ENCODE data around the gene ENPP4.
"Not testable (repeated sequence)": the region's sequence is repeated elsewhere in the genome, so short reads cannot be mapped to it uniquely, and the experiment has no call there.

The ENPP4 gene

GRCh38 chr6:46131291-46131690 lies 1.5 kb downstream of the ENPP4 start:
- not testable (repeated sequence) for DNase-seq

DNA sequence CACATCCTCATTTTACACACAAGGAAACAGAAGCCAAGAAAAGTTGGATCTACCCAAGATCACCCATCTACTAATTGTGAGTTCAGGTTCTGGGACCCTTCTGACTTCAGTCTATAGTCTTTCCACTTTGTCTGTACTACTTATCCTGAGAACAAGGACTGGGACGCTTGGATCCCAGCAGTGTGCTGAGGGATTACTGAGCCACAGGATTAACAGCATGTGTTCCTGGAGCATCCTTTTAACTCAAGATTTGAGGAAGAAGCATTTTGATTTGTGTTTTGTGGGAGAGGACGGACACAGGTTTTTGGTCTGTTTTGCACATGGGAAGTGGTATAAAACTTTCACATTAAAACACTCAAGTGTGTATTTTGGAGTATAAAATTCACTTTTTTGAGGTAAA lies 4.4 kb downstream of the ENPP4 start:
- DNase-seq, result no peak

DNA sequence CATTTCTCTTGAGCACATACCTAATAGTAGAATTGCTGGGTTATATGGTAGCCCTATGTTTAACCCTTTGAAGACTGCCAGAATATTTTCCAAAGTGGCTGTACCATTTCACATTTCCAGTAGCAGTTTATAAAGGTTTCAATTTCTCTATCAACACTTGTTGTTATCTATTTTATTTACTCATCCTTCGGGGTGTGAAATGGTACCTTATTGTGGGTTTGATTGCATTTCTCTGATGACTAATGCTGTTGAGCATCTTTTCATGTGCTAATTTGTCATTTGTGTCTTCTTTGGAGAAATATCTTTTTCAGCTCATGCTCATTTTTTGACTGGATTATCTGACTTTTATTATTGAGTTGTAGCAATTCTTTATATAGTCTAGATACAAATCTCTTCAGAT lies 5.4 kb downstream of the ENPP4 start:
- DNase-seq, result no peak

DNA sequence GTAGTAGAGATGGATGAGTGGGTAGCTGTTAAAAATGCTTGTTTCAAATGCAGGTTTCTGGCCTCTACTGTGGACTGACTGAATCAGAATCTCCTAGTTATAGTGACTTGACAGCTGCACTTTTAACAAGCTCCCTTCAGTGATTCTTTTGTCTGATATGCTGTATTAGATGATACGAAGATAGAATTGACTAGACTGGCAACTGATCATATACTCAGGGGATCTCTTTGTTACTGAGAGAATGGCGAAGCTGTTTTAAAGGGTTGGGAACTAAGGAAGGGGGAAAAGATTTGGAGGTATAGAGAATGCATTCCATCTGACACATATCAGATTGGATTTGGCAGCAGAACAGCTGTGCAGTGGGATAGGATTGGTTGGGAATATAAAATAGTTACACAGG lies 7.0 kb downstream of the ENPP4 start:
- DNase-seq, result no peak

DNA sequence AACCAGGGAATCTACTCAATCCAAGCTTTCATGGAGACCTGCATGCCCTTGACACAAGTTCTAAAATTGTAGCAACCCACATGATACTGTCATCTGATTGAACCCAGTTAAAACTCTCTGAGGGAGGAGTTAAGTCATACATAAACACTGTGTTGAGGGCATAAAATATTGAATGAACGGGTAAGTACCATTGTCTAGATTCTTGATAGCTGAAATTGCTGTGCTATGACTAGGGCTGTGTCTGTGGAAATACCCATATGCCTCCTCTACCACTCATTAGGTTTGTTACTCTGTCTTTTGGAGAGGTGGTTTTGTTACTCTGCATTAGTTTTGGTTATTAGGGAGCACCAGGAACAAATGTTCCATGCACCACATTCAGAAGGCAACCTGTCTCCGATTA lies 7.6 kb downstream of the ENPP4 start:
- DNase-seq, result no peak

DNA sequence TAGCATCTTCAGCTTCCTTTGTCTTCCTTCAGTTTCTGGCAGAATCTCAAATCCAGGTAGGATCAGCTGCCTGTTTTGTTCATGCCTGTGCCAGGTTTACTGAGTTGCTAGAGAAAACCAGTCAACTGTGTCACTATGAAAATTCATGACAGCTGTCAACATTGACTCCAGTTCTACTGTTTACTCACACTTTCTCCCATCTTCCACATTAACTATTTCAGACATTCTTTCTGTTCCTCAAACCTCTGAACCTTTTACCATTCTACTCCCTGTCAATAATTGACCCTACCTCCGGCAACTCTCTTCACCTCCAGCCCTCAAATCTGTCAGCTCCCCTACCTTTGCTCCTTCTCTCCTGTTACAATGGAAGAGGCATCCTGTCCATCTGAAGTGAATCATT lies 8.5 kb downstream of the ENPP4 start:
- DNase-seq, result peak; percentile 74 to 82

DNA sequence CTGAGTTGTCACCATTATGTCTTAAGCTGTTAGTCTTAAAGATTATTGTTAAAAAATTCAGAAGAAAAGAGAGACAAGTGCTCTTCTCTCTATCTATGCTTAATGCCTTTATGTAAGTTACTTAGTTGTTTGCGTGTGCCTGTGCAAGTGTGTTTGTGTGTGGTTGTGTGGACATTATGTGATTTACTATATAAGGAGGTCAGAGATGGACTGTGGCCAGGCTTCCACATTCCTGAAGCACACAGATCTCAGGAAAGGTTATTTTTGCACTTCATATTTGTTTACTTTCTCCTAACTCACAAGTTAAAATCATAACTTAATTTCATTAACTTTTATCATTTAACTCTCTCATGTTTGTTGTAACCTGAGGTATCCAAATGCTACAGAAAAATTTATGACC lies 14.5 kb downstream of the ENPP4 start:
- no peak for DNase-seq

- DNase-seq, result not testable (repeated sequence)
Observed at GRCh38 chr6:46149066-46149465, 19.3 kb downstream of the ENPP4 start.

GRCh38 chr6:46156701-46157100 lies 26.9 kb downstream of the ENPP4 start:
- no peak for DNase-seq

DNA sequence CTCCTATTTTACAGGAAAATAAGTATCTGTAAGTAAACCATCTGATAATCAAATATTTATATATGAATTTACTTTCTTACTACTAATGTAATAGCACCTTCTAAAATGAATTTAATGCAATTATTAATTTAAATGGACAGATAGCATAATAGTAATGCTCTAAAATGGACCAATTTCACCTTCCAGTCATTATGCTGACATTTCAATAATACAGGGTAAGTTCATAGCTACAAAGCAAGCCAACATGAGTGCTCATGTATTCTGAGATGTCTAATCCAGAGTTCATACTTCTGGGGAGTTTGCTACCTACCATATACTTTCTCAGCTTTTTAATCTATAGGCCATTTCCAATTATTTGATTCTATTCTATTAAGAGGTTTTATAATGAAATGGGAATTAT lies 29.4 kb downstream of the ENPP4 start:
- DNase-seq, result no peak

- DNase-seq, result no peak
Observed at GRCh38 chr6:46160102-46160501, 30.3 kb downstream of the ENPP4 start.

DNA sequence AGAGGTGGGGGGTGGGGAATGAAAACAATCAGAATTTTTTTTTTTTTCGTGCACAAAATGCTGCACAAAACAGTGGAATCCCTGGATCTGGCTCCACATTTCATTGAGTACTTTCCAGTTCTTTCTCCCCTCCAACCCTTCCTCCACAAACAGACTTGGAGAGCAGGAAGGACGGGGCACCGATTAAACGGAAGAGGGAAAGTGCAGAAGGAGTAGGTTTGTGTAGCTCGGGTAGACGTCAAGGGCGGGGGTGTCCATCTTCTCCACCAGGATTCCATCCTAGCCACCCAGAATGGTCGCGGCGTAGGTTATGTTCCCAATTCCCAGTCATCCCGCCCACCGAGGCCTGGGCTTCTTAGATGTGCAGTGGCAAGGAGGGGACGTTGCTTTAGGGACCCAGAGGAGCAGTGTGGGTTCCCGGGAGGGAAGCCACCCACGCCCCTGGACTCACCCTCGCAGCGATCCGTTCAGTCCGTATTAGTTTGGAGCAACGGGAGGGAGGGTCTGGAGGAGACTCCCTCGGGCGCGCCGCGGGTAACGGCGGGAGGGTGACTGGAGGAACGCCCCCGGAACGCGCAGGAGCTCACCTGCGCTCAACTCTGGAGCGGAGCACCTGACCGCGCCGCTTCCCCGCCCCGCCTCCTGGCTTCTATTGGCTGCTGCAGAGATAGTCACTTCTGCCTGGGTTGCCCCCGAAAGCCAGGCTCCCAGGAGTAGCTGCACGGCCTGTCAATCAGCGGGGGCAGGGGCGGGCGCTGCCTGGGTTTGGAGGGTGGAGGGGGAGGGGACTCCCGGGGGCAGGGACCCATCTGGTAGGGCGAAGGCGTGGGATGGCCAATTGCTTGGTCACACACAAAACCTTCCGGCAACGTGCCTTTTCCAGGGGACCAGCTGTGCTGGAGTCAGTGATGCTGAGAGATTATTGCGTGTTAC lies 40.8 kb downstream of the ENPP4 start, which contains the start of gene ENPP5:
Gene ENPP5, minus strand, starts transcription at position 624 of the 933 bp plus-strand sequence. CDS start 2,718 bp downstream, outside the sequence.
- DNase-seq, result peak; percentile 97 to 99

GRCh38 chr6:46172176-46172575 lies 42.4 kb downstream of the ENPP4 start:
- no peak for DNase-seq

- no peak for DNase-seq
Observed at GRCh38 chr6:46174904-46175303, 45.1 kb downstream of the ENPP4 start.

DNA sequence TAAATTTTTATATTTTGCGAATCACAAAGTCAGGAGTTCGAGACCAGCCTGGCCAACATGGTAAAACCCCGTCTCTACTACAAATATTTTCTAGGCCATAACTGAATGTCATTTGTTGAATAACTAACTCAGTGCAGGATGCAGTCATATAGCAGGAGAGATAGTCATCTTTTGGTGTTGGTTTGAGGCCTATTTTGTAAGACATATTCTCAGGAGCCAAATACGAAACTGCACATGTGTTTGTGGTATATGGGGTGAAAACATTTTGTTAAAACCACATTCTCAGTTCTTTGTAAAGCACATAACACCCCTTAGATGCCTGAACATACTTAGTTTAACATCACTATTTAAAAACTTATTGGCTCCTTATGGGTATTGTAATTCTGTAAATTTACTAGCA lies 45.7 kb downstream of the ENPP4 start:
- DNase-seq, result no peak

GRCh38 chr6:46175976-46176375 lies 46.2 kb downstream of the ENPP4 start:
- peak in 1 of 2 experiments; percentile 8 for DNase-seq

DNA sequence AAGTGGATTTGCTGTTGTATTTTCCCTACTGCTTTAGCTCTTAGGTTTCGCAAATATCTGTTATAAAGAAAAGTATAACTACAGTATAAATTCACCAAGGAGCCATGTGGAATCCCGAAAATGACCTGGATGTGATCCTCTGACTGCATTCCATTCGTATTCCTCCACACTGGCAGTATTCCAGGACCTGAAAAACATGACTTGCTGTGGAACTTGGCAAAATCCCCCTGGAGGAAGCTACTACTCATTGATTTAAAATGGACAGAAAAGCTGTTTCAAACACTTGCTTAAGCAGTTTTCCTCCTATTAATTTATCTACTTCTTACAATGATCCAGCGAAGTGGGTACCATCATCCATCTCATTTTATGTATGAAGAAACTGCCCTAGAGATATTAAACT lies 54.3 kb downstream of the ENPP4 start:
- no peak for DNase-seq

DNA sequence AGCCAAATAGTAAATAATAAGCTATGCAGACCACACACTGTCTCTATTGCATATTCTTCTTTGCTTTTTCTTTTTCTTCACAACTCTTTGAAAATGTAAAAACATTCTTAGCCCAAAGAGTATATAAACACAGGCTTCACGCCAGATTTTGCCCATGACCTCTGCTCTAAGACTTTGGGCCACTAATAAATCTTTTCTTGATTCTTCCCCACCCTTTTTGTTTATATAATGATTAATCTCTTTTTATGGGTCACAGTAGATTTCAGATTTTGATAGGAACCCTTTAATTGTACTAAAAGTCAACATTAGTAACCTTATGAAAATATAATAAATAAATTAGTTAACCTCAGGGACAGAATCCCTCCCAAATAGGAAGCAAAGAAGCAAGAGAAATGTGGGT lies 56.8 kb downstream of the ENPP4 start:
- no peak for DNase-seq

- no peak for DNase-seq
Observed at GRCh38 chr6:46189726-46190125, 59.9 kb downstream of the ENPP4 start.

DNA sequence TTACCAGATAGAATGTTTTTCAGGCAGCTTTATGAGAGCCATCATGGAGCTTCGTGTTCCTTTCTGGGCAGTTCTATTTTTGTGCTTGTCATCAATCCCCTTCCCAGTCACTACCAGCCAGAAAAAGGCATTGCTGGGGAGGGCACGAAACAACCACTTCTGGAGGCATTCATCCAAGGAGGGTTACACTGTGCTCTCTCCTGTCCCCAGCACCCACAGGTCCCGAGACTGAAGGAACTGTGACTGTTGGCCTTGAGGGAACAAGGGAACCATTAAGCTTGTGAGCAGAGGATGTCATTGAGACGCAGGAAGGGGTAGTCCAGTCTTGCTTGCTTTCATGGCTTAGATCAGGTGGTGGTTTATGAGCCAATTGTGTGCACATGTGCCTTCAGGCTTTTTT lies 61.1 kb downstream of the ENPP4 start:
- DNase-seq, result no peak

DNA sequence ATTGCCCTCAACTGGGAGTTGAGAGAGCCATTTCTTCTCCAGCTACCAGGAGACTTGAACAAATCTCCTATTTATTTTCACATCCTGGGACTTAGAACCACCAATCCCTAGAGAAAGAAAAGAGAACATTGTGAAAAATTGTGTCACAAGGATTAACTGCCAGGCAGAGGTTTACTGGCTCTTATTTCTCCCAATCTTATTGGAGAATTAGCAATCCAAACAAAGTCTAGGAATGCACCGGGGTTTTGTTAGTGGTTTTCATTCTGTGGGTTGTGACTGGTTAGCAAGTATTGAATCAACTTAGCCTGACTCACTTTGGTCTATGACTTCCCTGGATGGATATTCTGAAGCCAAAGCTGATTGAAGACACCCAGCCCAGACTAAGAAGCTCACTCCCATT lies 62.2 kb downstream of the ENPP4 start:
- DNase-seq, result no peak
